Hematopoietic multipotent progenitor cell (in vitro differentiated cells): ENCODE data around the gene SLC44A5. TPM values are rescaled to one million over a fixed set of nuclear protein-coding genes. Genes with fewer than 3 reads are reported as not detected.
"Not testable (repeated sequence)": the region's sequence is repeated elsewhere in the genome, so short reads cannot be mapped to it uniquely, and the experiment has no call there.

Experiments
- DNase-seq, 3 donors: peaks; one replicate each; pipeline ENCODE4 v3.0.0-alpha.2; 2011 to 2015; ENCODE audit warnings: low read depth in 2 of 3, low spot score in 2 of 3
- total RNA-seq: library from RNA; depleted of rRNA; stranded (reverse); fragments of >200 nt; gene quantifications from one replicate; pipeline ENCODE4 v1.2.3, GENCODE V29; 2012

The SLC44A5 gene
- total RNA-seq, 1 donor = 3.5 TPM

DNA sequence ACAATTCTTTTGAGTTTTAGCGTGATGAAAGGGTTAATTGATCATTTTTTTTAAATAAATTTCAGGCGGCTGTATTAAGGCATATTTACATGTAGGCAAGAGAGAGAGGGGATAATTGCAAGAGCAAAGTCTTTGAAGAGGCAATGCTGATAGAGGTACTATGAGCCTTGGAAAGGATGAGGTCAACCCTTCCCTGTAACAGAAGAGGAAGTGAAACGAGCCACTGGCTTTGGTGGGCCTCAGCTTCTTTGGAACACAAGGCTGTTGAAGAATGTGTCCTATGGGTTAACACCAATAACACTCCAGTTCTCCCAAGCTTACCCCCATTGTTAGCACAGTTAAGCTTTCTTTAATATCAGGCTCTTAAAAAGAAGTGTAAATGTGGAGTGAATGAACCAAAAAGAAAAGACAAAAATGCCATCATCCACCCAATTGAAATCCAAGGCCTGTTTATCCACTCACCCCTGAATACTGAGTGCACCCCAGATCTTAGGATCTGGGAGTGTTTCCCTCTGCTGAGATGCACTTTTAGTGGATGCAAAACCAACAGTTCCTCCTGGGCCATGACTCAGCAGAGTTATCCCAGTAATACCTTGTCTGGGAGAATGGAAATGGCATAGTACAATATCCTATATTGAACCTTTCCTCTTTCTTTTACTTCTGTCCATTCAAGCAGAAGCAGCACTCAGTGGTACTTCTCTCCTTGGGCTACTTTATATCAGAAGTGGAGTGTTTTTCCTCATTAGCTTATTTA lies 216.4 kb downstream of the SLC44A5 start:
- DNase-seq = no peak

DNA sequence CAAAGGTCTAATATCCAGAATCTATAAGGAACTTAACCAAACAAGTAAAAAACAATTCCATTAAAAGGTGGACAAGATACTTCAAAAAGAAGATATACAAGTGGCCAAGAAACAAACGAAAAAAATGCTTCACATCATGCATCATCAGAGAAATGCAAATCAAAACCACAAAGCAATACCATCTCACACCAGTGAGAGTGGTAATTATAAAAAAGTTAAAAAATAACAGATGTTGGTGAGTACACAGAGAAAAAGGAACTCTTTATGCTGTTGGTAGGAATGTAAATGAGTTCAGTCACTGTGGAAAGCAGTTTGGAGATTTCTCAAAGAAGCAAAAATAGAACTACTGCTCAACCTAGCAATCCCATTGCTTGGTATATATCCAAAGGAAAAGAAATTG lies 218.6 kb downstream of the SLC44A5 start:
- no peak for DNase-seq

DNA sequence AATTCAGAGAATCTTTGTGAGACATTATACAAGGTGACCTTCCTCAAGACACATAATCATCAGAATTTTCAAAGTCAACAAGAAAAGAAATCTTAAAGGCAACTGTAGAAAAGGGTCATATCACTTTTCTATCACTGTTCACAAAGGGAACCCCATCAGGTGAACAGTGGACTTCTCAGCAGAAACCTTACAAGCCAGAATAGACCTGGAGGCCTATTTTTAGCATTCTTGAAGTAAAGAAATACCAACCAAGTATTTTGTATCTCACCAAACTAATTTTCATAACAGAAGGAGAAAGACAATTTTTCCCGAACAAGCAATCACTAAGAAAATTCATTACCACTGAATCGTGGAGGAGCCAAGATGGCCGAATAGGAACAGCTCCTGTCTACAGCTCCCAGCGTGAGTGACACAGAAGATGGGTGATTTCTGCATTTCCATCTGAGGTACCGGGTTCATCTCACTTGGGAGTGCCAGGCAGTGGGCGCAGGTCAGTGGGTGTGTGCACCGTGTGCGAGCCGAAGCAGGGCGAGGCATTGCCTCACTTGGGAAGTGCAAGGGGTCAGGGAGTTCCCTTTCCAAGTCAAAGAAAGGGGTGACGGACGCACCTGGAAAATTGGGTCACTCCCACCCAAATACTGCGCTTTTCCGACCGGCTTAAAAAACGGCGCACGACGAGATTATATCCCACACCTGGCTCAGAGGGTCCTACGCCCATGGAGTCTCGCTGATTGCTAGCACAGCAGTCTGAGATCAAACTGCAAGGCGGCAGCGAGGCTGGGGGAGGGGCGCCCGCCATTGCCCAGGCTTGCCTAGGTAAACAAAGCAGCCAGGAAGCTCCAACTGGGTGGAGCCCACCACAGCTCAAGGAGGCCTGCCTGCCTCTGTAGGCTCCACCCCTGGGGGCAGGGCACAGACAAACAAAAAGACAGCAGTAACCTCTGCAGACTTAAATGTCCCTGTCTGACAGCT lies 235.2 kb downstream of the SLC44A5 start:
- DNase-seq = peak in 1 of 3 donors; percentile 1

DNA sequence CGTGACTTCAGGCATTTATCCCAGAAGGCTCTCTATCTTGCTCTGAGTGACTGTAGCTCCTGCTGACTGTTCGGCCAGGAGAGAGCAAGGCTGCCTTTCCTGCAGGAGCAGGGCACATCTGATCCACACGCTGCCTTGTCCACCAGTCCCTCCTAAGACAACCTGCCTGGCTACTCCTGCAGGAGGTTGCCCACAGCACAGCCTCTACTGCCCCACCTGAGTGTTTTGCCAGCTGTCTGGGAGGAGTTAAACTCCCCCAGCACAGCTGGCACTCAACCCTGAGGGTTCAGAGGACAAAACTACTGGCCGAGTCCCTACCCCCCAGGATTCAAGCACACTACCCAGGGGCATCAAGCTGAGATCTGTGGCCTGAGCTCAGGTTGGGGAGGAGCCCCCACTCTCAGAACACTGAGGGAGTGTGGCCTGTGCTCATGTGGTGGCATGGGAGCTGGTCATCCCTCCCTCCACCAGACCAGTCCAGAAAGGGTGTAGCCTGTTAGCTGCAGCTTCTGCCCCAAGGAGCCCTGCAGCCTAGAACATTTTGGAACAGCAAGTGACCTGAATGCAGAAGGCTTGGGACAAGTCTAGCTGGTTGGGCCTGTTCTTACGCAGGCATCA lies 237.3 kb downstream of the SLC44A5 start:
- DNase-seq = no peak

DNA sequence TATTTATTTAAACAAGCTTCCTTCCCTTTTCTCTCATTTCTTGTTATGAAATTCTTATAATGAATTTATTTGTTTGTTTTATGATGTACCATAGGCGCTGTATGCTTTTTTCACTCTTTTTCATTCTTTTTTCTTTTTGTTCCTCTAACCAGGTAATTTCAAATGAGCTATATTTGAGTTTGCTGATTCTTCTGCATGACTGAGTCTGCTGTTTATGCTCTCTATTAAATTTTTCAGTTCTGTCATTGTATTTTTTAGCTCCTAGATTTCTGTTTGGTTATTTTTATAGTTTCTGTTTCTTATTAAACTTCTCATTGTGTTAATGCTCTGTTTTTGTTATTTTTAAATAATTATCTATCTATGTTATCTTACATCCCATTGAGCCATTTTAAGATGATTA lies 244.3 kb downstream of the SLC44A5 start:
- DNase-seq = no peak

DNA sequence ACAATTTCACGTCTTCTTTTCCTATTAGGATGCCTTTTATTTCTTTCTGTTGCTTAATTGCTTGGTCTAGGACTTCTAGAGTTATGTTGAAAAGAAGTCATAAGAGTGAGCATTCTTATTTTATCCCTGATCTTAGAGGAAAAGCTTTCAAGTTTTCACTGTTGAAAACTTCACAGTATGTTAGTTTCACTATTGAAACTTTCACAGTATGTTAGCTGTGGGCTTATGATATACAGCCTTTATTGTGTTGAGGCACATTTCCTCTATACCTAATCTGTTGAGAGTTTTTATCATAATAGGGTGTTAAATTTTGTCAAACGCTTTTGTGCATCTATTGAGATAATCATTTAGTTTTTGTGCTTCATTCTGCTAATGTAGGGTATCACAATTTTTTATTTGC lies 249.7 kb downstream of the SLC44A5 start:
- no peak for DNase-seq

DNA sequence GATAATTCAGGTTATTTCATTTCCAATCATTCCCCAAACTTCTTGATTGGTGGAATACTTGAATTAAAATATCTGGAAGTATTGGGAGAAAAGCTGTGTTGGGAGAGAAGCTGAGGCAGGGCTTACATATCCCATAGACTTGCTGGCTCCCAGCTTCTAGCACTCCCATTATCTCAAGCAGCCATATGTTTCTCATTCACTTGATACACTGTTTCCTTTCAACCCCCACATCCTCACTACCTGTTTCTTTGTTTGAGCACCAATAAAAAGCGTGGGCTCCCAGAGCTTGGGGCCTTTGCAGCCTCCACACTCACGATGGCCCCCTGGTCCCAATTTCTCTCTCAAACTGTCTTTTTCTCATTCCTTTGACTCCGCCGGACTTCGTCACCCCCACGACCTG lies 256.6 kb downstream of the SLC44A5 start:
- DNase-seq = not testable (repeated sequence)

DNA sequence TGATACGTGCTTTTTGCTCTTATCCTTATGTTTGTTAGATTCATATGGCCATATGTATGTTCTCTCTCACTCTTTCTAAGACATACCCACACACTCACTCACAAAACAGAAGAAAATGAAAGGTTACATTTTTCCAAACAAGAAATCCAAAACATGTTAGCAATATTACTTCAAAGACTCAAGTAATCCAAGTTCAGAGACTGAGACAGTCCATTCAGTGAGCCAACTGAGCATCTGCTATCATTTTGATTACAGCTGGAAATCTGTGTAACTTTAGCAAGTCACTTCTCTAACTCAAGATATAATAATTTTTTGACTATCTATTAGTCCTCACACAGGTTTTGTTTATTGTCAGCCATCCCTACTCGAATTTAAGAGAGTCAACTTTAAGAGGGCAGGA lies 257.9 kb downstream of the SLC44A5 start:
- no peak for DNase-seq

DNA sequence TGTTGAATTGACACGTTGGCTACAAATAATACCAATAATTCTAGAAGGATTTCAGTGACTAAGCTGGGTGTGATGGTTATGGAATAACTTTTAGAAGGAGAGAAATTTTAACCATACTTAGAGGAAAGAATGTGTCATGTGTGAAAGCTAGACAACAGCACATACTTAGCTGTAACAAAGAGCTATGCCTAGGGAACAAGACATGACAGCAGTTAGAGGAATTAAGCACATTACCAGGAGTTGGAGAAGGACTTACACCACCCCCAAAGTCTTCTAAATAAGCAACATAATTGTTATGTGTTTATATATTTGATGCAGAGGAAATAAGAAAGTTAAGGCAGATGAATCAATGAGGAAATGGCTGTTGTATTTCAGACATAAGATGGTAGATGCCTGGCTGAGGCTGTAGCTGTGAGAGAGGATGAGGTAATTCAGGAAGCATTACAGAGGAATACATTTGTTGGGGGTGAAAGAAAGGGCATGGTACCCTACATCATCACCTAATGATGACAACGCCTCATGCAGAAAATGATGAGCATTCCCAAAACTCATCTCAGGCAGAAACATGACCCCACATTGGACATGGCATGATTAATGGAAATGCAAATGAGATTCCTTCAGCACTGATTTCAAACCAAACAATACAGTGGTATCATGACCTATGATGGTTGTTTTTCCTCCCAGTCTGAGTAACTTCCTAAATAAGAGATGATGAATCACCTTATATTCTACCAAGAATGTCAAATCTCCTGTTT lies 265.2 kb downstream of the SLC44A5 start:
- DNase-seq = no peak

DNA sequence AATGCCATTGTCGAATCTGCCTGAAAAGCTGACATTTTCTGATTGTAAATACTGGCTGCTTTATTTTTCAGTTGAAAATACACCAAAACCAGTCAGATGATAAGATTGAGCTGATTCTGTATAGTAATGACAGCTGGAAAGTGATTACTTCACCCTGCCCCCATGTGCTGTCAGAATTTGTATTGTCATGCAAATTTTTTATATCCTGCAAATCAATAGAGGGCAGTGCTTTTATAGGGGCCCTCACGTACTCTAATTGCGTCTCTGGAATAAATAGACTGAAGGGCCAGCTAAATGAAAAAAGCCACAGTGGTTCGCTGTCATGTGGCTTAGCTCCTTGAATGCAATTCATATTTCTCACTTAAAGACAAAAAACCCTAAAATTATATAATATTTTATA lies 268.1 kb downstream of the SLC44A5 start:
- DNase-seq = no peak

DNA sequence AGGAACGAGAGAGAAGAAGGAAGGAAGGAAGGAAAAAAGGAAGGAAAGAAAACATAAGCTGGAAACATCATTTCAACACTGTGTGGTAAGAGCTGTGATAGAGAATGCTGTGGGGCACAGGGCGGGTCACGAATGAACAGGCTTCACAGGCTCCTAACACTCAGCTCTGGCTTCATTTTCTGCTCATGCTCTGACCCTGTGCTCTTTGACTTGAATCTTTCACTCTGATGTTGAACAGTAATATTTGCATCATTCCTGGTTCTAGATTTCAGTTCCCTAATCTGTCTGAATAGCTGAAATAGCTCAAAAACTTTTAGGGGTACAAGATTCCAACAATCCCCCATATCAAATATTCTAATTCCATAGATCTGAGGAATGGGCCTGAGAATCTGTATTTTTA lies 269.4 kb downstream of the SLC44A5 start:
- DNase-seq = no peak

DNA sequence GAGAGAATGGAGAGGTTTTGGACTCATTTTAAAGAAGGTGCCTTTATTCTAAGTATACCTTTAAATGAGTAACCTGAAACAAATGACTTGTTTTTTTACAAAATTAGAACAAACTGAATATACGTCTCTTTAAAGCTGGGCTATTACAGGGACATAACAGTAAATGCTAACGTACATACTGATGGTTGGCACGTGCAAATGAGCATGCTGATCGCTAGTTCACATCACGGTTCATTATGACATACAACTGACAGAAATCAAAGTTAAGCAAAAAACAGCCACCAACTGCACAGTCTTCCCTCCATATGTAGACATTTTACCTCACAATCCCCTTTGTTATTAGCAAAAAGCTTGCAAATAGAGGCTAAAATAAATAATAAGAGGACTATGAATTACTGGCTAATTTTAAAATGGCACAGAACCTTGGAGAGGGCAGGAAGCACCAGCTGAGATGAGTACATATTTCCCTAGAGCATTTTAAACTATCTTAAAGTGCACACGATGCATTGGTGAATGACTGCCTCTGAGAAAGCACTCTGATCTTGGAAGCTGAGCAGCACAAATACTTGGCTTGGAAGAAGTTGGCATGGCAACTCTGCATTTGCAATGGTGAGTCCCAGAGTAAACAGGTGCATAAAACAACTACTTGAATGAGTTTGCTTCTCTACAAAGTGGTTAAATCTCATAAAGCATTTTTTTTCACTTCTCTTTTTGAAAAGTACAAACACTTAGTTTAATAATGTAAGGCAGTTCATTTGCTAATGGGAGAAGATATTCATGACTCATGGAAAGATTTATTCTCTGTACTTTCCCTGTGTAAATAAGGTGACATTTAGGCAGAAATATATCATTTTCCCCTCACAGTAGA lies 272.1 kb downstream of the SLC44A5 start:
- DNase-seq = no peak

DNA sequence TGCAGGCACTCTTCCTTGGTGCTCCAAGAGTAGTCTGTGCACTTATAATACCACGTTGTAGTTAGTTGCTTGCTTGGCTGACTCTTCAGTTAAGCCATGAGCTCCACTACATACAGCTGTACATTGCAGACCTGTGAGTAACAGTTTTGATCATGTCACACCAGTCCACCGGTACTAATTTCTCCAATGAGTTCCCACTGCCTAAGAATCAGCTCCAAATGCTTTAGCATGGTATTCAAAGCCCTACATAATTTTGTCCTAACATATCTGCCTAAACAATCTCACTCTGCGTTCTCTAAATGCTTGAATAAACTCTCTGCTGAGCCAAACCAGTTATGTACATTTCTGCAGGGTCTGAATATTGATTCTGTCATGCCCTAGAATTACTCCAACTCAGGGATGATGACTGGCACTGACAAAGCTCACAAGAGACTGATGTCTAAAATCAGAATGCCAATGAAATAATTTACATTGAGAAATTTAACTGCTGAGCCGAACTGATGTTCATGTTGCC lies 276.0 kb downstream of the SLC44A5 start:
- DNase-seq = no peak

DNA sequence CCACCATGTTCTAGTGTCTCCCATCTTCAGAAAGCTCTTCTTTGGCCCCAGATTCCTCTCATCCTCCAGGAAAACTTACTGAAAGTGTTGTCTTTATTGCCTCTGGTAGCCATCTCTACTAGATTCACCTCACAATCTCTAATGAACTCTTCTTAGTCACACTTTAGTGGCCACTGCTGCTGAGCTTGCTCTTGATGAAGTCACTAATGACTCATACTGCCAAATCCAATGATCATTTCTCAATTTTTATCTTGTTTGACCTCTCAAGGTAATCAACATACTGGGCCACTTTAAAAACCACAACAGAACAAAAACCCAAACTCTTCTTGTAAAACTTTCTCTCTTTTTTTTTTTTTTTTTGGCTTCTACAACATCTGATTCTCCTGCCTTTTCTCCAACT lies 280.3 kb downstream of the SLC44A5 start:
- DNase-seq = no peak

DNA sequence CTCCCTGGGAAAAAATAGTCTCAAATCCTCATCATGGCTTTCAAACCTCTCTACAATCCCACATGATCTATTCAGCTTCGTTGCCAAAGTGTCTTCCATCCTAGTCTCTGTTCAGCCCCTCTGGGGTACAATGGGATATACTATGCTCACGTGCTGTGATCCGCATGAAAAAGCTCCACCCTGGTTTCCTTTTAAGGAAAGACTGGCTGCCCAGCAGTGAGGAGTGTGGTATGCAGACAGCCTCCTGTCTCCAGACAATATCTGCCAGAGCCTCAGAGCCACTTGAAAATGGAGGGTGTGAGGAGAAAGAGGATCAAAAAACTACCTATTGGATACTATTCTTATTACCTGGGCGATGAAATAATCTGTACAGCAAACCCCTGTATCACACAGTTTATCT lies 282.2 kb downstream of the SLC44A5 start:
- no peak for DNase-seq

DNA sequence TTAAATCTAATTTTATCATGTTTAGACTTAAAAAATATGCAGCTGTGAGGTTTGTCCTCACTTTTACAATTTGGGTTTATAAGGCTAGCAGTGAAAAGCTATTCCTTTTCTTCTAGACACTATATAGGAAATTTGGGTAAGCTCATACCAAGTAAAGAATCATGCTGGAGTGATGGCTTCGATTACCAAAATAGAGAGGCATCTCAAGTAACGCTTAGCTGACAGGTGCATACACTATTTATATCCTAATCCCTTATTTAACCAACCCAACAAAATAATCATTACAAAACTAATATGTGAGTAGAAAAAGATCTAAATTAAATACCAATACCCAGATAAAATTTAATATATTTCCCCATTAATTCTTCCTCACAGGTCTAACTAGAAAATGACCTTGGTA lies 283.5 kb downstream of the SLC44A5 start:
- DNase-seq = no peak

DNA sequence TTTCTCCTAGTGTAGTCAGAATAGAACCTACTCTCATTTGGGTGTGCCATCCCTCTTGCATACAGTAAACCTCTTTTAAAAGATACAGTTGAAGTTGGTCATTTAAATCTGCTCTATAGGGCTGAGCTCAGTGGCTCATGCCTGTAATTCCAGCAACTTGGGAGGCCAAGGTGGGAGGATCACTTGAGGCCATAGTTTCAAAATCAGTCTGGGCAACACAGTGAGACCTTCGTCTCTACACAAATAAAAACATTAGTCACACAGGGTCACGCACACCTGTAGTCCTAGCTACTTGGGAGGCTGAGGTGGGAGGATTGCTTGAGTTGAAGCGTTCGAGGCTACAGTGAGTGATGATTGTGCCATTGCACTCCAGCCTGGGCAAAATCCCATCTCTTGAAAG lies 292.9 kb downstream of the SLC44A5 start:
- DNase-seq = no peak

DNA sequence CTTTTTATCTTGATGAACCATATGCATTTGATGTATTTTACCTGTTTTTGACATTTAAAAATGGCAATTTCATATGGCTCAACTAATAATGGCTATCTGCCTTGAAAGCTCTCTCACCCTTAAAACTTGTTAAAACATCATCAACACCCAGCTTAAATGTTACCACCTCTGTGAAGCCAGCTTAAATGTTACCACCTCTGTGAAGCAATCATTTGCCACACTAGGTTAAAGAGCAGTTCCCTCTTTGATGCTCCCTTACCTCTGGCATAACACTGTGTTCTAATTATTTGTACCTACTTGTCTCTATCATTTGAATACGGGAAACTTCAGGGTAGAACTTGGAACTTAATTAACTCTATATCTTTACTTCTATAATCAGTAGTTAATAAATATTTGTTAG lies 294.7 kb downstream of the SLC44A5 start:
- no peak for DNase-seq

DNA sequence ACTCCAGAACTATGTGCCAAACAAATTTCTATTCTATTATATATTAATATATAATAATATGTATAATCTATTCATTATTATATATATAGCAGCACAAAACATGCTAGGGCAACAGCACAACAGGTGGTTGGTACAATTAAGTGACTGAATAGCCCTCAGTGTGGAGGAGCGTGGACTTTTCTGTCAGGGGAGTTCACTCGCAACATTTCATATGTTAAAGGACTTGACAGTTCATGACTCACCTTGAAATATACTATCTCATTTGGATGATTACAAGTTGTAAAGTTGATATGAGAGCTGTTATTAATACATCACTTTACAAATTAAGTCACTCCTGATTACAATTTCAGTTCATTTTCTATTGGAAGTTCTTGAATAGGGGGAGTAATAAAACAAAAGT lies 298.3 kb downstream of the SLC44A5 start:
- no peak for DNase-seq

DNA sequence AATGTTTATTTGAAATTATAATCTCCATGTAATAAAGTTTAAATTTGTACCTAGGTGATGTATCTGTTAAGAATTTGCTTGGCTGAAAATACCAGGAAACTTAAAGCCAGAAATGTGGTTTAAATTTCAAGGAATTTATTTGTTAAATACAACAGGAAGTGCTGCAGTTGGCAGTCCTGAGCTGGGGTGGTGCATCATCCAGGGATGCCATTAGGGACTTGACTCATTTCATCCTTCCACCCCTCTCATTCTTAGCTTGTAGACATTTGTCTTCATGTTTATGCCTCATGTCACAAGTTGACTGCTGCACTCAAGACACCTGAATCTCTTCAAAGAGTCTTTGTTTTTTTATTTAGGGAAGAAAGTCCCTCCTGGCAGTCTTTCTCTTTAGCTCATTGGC lies 300.8 kb downstream of the SLC44A5 start:
- no peak for DNase-seq
